ENCODE measurements around the gene ANKS3. TPM values are rescaled to one million over a fixed set of nuclear protein-coding genes. Genes with fewer than 3 reads are reported as not detected.
A peak's percentile ranks its signal among the peaks of the same experiment; 100 is the strongest.

Gene ANKS3
- total RNA-seq, 1 experiment from 2014 or later: 22.6 TPM

DNA sequence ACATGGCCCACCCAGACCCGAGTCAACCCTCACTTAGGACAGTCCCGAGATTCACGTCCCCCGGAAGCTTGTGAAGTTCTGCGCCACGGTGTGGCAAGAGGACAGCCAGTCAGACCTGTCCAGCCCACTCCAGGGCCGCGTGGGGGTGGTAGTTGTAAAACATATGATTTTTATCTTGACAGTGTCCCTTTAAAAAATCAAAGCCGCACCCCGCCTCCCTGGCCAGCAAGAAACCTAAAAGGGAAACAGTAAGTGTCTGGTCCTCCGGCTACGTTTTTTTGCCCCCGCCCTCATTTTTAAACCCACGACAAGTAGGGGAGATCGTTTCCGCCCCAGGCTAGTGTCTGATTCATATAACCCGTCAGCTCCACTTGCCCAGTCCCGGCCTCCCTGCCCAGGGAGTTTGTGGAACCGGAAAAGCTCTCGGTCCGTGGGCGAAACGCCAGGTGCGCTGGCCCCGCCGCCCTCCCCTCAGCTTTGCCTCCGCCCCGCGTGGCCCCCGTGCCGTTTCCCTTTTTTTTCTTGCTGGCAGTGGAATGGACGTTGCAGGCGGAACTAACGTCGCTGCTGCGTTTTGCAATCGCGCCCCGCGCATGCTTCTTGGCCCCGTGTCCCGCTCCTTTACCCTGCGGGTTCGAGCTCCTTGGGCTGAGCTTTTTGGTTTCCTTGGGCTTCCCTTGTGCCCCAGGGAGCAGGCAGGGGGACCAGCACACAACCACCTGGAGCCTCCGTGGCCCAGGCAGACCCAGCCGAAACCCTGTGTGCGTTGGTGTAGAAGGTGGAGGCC is 54.0 kb downstream of the ANKS3 start:
- H3K27me3 ChIP-seq (ENCODE audit: low read length): no peaks in the 10 kb centered on the region
- POLR2A ChIA-PET (ENCODE audit: unreplicated experiment): interaction anchor here (0.6 to 0.9 kb wide), 2 partner anchors 15 to 84 kb away, joined by 3 to 5 read pairs; no protein-coding TSS in a partner anchor

DNA sequence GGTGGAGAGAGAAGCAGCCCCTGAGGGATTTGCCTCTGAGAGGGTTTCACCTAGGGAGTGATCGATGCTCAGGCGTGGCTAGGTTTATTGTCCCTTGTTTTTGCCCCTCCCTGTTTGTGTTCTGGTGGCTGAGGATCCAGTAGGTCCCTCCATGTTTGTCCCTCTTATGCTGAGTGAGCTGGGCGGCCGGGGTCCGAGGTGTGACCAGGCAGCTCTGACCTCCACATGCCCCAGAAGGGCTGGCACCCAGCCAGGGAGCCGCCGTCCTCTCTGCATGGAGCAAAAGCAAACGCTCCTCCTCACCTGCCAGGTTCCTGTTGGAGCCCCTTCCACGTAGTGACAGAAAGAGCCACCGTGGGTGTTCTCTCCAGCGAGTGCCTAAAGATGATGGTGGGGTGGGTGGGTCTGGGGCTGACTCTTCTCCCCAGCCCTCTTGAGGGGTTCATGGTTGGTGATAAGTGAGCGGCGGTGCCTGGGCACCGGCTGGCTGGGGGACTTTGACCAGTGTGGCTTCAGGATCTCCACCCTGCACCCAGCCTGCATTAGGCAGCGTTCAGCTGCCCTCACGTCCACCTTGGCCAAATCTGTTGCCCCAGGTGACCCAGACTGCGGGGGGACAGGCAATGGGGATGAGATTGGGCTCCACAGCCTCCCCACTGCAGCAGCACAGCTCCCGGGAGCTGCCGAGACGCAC is 54.8 kb downstream of the ANKS3 start:
- Histone ChIP-seq H3K36me3 (ENCODE audit: low read depth, low read length) (no peaks in the 10 kb centered on the region), H2AFZ (ENCODE audit: low read length) (peak overlapping the region; percentile 89), H3K79me2 (ENCODE audit: low read length) (no peaks in the 10 kb centered on the region), H3K27me3 (ENCODE audit: low read length) (no peaks in the 10 kb centered on the region), H3K9me2 (replicated peaks; ENCODE audit: low read length) (no peaks in the 10 kb centered on the region), H3K4me2 (ENCODE audit: low read length) (peak overlapping the region; percentile 94), H3K4me1 (ENCODE audit: insufficient read depth, low read length) (peaks cover 20% of the 10 kb centered on the region), H3F3A (ENCODE audit: low read length, unreplicated experiment) (no peaks in the 10 kb centered on the region), H3K9me3 (ENCODE audit: low read length) (no peaks in the 10 kb centered on the region), H3K4me3 (ENCODE audit: low read length) (peak overlapping the region; percentile 71), H4K20me1 (ENCODE audit: low read length) (no peaks in the 10 kb centered on the region), H3K9ac (ENCODE audit: low read length) (peak overlapping the region; percentile 82), H3K27ac (ENCODE audit: low read length) (peak overlapping the region; percentile 94)
- CTCF ChIA-PET: interaction anchor here (0.7 kb wide), 1 partner anchor 22 kb away, joined by 3 read pairs; no protein-coding TSS in a partner anchor
- DNase-seq: no peak
- ATAC-seq: no peak
- intact Hi-C loops (cut with micrococcal nuclease): no loop called here
- TF ChIP-seq EZH2phosphoT487 (IDR thresholded peaks at IDR 0.05; ENCODE audit: borderline replicate concordance, low read length) (no peak), EZH2 (IDR thresholded peaks at IDR 0.05; ENCODE audit: low read length, unreplicated experiment) (no peak)
- TF ChIP-seq, protein P1, sequence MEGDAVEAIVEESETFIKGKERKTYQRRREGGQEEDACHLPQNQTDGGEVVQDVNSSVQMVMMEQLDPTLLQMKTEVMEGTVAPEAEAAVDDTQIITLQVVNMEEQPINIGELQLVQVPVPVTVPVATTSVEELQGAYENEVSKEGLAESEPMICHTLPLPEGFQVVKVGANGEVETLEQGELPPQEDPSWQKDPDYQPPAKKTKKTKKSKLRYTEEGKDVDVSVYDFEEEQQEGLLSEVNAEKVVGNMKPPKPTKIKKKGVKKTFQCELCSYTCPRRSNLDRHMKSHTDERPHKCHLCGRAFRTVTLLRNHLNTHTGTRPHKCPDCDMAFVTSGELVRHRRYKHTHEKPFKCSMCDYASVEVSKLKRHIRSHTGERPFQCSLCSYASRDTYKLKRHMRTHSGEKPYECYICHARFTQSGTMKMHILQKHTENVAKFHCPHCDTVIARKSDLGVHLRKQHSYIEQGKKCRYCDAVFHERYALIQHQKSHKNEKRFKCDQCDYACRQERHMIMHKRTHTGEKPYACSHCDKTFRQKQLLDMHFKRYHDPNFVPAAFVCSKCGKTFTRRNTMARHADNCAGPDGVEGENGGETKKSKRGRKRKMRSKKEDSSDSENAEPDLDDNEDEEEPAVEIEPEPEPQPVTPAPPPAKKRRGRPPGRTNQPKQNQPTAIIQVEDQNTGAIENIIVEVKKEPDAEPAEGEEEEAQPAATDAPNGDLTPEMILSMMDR (conservative IDR thresholded peaks at IDR 0.05; ENCODE audit: low read depth, low read length): no peak
- POLR2A ChIA-PET (ENCODE audit: unreplicated experiment): interaction anchor here (0.6 to 0.9 kb wide), 2 partner anchors 16 to 84 kb away, joined by 3 to 5 read pairs; no protein-coding TSS in a partner anchor
- BruUV-seq (replicated peaks): no TSS peak

More for the DNA sequence above, 54.0 kb downstream of the ANKS3 start:
- Histone ChIP-seq H3F3A (ENCODE audit: low read length, unreplicated experiment) (no peaks in the 10 kb centered on the region), H3K4me3 (ENCODE audit: low read length) (peak overlapping the region; percentile 71), H3K9ac (ENCODE audit: low read length) (peak overlapping the region; percentile 82), H4K20me1 (ENCODE audit: low read length) (no peaks in the 10 kb centered on the region), H3K27ac (ENCODE audit: low read length) (peak overlapping the region; percentile 94), H3K4me2 (ENCODE audit: low read length) (peak overlapping the region; percentile 94), H3K4me1 (ENCODE audit: insufficient read depth, low read length) (peaks cover 20% of the 10 kb centered on the region), H3K36me3 (ENCODE audit: low read depth, low read length) (no peaks in the 10 kb centered on the region), H3K79me2 (ENCODE audit: low read length) (no peaks in the 10 kb centered on the region), H3K9me3 (ENCODE audit: low read length) (no peaks in the 10 kb centered on the region), H2AFZ (ENCODE audit: low read length) (peak overlapping the region; percentile 89), H3K9me2 (replicated peaks; ENCODE audit: low read length) (no peaks in the 10 kb centered on the region)
- BruUV-seq (replicated peaks): no TSS peak
- DNase-seq: peak; percentile 91
- intact Hi-C loops (cut with micrococcal nuclease): no loop called here
- CTCF ChIA-PET: interaction anchor here (0.7 kb wide), 1 partner anchor 21 kb away, joined by 3 read pairs; no protein-coding TSS in a partner anchor
- no peak for TF ChIP-seq EZH2phosphoT487 (IDR thresholded peaks at IDR 0.05; ENCODE audit: borderline replicate concordance, low read length)
- TF ChIP-seq EZH2 (IDR thresholded peaks at IDR 0.05; ENCODE audit: low read length, unreplicated experiment): no peak
- TF ChIP-seq, protein P1 (conservative IDR thresholded peaks at IDR 0.05; ENCODE audit: low read depth, low read length): no peak
- peak; percentile 79 for ATAC-seq

Measured in PC-3 (cell line).